ENCODE measurements around the gene DNAJB5.

The DNAJB5 gene

GRCh38 chr9:34994260-34994899 is 4.8 kb downstream of the DNAJB5 start:
- H2AFZ ChIP-seq (ENCODE audit: low read depth, low read length), result no peak overlapping the region
- H3K9ac ChIP-seq (ENCODE audit: low read length), result peak overlapping the region; percentile 82; the same call in 1 of the 2 replicates
- peak overlapping the region; percentile 51 for H3K4me3 ChIP-seq (ENCODE audit: low read length)
- H4K20me1 ChIP-seq (ENCODE audit: insufficient read depth, low read length), result no peaks in the 10 kb centered on the region
- H3K79me2 ChIP-seq (ENCODE audit: low read length), result peaks cover 16% of the 10 kb centered on the region
- H3K9me3 ChIP-seq (ENCODE audit: insufficient read depth, low read length), result no peaks in the 10 kb centered on the region
- H3K27me3 ChIP-seq (ENCODE audit: low read depth, low read length), result no peaks in the 10 kb centered on the region
- peaks cover 64% of the 10 kb centered on the region for H3K4me1 ChIP-seq (ENCODE audit: low read length)
- H3K36me3 ChIP-seq (replicated peaks; ENCODE audit: low read depth, low read length), result peaks cover 26% of the 10 kb centered on the region
- H3K27ac ChIP-seq (ENCODE audit: low read length), result peak overlapping the region; percentile 97
- H3K4me2 ChIP-seq (ENCODE audit: low read length), result peak overlapping the region; percentile 94
- TF ChIP-seq EZH2phosphoT487 (IDR thresholded peaks at IDR 0.05; ENCODE audit: low read depth) (no peak), CTCF (IDR thresholded peaks at IDR 0.05; ENCODE audit: low read depth, low read length) (peak; percentile 36; the same call in 1 of the 2 replicates)

DNA sequence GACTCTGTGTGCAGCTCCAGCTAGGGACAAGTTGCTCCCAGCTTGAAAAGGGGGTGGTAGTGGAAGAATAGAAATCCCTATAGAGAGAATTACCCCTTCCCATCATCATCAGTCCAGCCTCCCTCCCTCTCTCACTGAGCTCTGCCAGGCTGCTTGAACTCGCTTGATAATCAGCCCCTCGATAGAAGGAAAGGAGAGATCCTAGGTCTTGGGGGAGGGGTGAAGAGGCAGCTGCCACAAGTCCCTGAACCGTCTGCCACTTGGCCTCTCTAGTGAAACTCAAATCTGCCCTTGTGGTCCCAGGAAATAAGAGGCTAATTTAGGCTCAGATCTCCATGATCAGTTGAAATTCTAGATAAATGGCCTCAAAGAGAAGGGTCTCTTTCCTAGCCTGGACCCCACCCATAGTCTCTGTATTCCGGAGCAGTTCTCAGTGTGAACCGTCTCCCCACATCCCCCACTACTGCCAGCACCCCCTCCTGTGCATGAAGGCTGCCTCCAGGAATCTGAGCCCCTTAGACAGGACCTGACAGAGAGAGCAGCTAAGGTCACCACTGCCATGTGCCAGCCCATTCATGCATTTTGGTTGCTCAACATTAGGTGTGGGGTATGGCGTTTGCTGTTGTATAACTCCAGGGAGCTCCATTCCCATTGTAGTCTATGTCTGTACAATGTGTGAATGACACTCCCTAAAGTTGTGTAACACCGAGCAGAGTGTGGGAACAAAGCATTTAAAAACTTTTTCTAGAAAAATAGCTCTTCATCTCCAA is 5.5 kb downstream of the DNAJB5 start:
- peaks cover 26% of the 10 kb centered on the region for H3K36me3 ChIP-seq (replicated peaks; ENCODE audit: low read depth, low read length)
- H3K79me2 ChIP-seq (ENCODE audit: low read length), result peaks cover 16% of the 10 kb centered on the region
- H3K27me3 ChIP-seq (ENCODE audit: low read depth, low read length), result no peaks in the 10 kb centered on the region
- peak overlapping the region; percentile 97; the same call in 1 of the 2 replicates for H3K27ac ChIP-seq (ENCODE audit: low read length)
- H3K4me1 ChIP-seq (ENCODE audit: low read length), result peaks cover 64% of the 10 kb centered on the region
- peak overlapping the region; percentile 94; the same call in 1 of the 2 replicates for H3K4me2 ChIP-seq (ENCODE audit: low read length)
- no peaks in the 10 kb centered on the region for H4K20me1 ChIP-seq (ENCODE audit: insufficient read depth, low read length)
- no peaks in the 10 kb centered on the region for H3K9me3 ChIP-seq (ENCODE audit: insufficient read depth, low read length)
- TF ChIP-seq CTCF (IDR thresholded peaks at IDR 0.05; ENCODE audit: low read depth, low read length) (no peak), EZH2phosphoT487 (IDR thresholded peaks at IDR 0.05; ENCODE audit: low read depth) (no peak)
- H3K4me3 ChIP-seq (ENCODE audit: low read length), result no peak overlapping the region
- H2AFZ ChIP-seq (ENCODE audit: low read depth, low read length), result no peak overlapping the region
- H3K9ac ChIP-seq (ENCODE audit: low read length), result no peak overlapping the region; the same call in 1 of the 2 replicates

DNA sequence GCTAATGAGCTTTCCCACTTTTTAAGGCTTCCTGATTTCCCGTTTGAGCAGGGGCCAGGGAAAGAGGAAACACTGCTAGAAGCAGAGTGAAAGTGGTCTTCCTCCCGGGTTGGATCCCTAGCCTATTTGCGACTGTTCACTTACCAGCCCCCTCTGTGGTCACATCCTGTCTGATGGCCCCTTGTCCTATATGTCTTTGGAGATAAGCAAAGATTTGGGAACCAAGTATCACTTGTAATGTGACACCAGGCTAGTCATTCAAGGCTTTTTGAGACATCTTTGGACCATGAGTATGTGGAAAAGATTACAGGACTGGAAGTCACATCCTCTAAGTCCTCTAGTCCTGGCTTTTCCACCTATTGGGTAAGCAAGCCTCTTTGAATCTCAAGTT is 6.1 kb downstream of the DNAJB5 start:
- no peak for TF ChIP-seq EZH2phosphoT487 (IDR thresholded peaks at IDR 0.05; ENCODE audit: low read depth)
- TF ChIP-seq CTCF (IDR thresholded peaks at IDR 0.05; ENCODE audit: low read depth, low read length), result no peak
- H3K27me3 ChIP-seq (ENCODE audit: low read depth, low read length), result no peaks in the 10 kb centered on the region
- H3K4me1 ChIP-seq (ENCODE audit: low read length), result peaks cover 59% of the 10 kb centered on the region
- H3K9ac ChIP-seq (ENCODE audit: low read length), result no peak overlapping the region
- H3K27ac ChIP-seq (ENCODE audit: low read length), result no peak overlapping the region
- H3K4me2 ChIP-seq (ENCODE audit: low read length), result no peak overlapping the region
- peaks cover 26% of the 10 kb centered on the region for H3K36me3 ChIP-seq (replicated peaks; ENCODE audit: low read depth, low read length)
- H4K20me1 ChIP-seq (ENCODE audit: insufficient read depth, low read length), result no peaks in the 10 kb centered on the region
- H3K79me2 ChIP-seq (ENCODE audit: low read length), result peaks cover 11% of the 10 kb centered on the region
- no peaks in the 10 kb centered on the region for H3K9me3 ChIP-seq (ENCODE audit: insufficient read depth, low read length)
- no peak overlapping the region for H2AFZ ChIP-seq (ENCODE audit: low read depth, low read length)
- H3K4me3 ChIP-seq (ENCODE audit: low read length), result no peak overlapping the region

DNA sequence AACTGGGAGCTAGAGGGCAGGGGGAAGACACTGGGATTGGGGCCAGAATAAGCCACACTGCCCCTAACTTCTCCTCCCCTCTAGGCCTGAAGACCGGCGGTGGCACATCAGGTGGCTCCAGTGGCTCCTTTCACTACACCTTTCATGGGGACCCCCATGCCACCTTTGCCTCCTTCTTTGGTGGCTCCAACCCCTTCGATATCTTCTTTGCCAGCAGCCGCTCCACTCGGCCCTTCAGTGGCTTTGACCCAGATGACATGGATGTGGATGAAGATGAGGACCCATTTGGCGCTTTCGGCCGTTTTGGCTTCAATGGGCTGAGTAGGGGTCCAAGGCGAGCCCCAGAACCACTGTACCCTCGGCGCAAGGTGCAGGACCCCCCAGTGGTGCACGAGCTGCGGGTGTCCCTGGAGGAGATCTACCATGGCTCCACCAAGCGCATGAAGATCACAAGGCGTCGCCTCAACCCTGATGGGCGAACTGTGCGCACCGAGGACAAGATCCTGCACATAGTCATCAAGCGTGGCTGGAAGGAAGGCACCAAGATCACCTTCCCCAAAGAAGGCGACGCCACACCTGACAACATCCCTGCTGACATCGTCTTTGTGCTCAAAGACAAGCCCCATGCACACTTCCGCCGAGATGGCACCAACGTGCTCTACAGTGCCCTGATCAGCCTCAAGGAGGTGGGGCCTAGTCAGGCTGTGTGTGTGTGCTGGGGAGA is 6.8 kb downstream of the DNAJB5 start:
- H3K9me3 ChIP-seq (ENCODE audit: insufficient read depth, low read length), result no peaks in the 10 kb centered on the region
- H3K4me3 ChIP-seq (ENCODE audit: low read length), result no peak overlapping the region
- TF ChIP-seq EZH2phosphoT487 (IDR thresholded peaks at IDR 0.05; ENCODE audit: low read depth) (no peak), CTCF (IDR thresholded peaks at IDR 0.05; ENCODE audit: low read depth, low read length) (no peak)
- no peaks in the 10 kb centered on the region for H4K20me1 ChIP-seq (ENCODE audit: insufficient read depth, low read length)
- no peaks in the 10 kb centered on the region for H3K27me3 ChIP-seq (ENCODE audit: low read depth, low read length)
- peaks cover 26% of the 10 kb centered on the region for H3K36me3 ChIP-seq (replicated peaks; ENCODE audit: low read depth, low read length)
- no peak overlapping the region for H3K9ac ChIP-seq (ENCODE audit: low read length)
- H2AFZ ChIP-seq (ENCODE audit: low read depth, low read length), result no peak overlapping the region
- H3K27ac ChIP-seq (ENCODE audit: low read length), result no peak overlapping the region
- H3K79me2 ChIP-seq (ENCODE audit: low read length), result 0 out of 2 replicates have a peak, but pooled peaks cover 4% of the 10 kb centered on the region
- H3K4me2 ChIP-seq (ENCODE audit: low read length), result no peak overlapping the region
- H3K4me1 ChIP-seq (ENCODE audit: low read length), result peaks cover 52% of the 10 kb centered on the region
